HG03565 (cell line): ENCODE data around the gene ARL17A.
"Not testable (repeated sequence)": the region's sequence is repeated elsewhere in the genome, so short reads cannot be mapped to it uniquely, and the experiment has no call there.

ENCODE experiments used
- ATAC-seq: cut with Tn5 transposase; IDR thresholded peaks from one replicate; pipeline ENCODE4 v1.9.1; 2021; ENCODE audit warnings: mild to moderate bottlenecking, moderate library complexity; ENCODE audit not compliant: unreplicated experiment

The ARL17A gene

DNA sequence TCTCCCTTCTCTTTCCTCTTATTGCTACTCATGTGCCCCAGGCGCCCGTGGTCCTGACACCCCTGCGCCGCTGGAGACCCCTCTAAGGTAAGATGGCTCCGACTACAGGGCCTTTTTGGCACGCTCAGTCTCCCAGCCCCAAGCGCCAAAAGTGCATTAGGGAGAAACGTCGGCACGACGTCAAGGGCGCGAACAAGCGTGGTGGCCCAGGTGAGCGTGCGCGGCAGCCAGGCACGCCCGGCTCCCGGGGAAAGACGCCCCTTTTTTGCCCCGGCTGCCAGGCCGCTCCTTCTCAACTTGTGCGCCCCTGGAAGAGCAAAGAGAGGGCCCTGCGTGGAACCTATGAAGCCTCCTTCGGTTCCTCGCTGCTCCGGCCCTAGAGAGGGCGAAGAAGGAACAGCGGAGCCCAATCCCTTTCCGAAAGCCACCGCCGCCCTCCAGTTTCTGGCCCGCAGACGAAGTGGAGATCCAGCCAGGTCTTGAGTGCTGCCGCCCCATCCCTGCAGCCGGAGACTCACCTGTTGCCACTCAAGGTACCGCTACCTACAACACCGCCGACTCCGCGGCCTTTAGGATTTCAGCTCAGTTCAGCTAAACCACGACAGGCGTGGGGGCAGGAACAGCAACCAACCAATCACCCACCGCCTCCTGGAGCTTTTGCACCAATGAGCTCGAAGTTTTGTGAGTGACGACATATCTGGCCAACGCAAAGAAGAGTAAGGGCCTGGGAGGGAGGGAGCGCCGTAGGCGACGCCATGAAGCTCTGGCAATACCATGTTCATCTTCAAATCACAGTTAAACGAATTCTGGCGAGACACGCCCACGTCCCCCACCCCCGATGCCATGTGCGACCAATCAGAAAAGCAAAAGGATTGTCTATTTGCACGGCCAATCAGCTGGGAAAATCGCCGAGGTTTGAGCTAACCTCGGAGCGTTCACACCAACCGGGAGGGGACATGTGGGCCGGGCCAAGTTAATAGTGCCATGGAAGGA is at the start of gene ARL17A:
Gene ARL17A (minus strand): TSS at position 609 of the 993 bp plus-strand sequence. CDS start 3,369 bp downstream, outside the sequence.
- peak; percentile 81 for ATAC-seq

DNA sequence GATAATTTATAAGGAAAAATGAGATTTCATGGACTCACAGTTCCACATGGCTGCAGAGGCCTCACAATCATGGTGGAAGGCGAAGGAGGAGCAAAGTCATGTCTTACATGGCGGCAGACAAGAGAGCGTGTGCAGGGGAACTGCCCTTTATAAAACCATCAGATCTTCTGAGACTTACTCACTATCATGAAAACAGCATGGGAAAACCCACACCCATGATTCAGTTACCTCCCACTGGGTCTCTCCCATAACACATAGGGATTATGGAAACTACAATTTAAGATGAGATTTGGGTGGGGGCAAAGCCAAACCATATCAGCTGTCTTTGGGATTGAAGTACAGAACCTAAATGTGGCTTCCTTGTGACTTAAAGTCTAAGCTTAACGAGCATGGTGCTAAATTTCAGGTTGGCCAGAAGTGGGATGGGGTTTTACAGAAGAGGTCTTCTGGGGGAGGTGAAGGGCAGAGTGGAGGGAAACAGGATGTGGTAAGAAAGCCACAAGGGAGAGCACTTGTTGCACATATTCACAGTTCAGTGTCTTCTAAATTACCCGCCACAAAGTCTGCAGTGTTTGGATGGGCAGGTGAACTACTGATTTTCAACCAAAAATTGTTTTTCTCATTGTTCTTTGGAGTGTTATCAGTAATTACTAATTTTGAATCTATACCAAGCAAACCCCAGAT is 49.4 kb upstream of the ARL17A start:
- ATAC-seq = not testable (repeated sequence)

DNA sequence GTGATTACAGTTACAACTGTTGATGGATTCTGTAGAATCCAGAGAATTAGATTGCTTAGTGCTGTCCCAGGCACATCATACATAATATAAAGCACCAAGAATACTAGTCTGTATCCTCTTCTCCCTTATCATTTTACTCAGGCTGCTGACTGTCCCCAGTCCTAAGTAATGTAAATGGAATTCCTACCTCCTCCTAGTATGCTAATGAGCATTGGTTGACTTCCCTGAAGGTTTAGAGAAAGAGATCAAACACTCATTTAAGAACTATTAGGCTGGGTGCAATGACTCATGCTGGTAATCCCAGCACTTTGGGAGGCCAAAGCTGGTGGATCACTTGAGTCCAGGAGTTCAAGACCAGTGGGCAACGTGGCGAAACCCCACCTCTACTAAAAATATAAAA is 48.0 kb upstream of the ARL17A start:
- ATAC-seq = not testable (repeated sequence)

DNA sequence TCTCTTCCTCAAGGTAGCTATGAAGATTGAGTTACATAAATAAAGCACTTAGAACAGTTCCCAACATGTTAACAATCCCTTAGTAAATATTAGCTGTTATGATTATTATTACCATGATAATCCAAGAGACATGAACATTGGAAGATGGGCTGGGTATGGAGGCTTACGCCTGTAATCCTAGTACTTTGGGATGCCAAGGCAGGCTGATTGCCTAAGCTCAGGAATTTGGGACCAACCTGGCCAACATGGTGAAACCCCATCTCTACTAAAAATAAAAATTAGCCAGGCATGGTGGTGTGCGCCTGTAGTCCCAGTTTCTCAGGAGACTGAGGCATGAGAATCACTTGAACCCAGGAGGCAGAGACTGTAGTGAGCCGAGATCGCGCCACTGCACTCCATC is 45.2 kb upstream of the ARL17A start:
- not testable (repeated sequence) for ATAC-seq

DNA sequence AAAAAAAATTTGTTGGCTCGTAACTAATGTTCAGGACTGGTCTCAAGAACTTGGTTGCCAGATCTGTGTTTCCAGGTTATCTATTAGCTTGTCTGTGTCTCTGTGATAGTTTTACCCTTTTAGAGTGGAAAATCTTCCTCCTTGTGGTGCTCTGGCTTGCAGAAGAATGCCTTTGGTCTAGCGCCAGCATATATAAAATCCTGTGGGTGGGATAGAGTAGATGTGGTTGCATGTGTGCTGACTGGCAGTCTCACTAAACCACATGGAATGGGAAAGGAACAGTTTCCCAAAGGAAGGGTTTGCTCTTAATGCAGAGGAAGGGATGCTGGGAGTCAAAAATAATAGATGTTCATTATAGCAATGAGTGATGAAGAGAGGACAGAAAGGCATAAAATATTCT is 44.3 kb upstream of the ARL17A start:
- ATAC-seq = not testable (repeated sequence)

DNA sequence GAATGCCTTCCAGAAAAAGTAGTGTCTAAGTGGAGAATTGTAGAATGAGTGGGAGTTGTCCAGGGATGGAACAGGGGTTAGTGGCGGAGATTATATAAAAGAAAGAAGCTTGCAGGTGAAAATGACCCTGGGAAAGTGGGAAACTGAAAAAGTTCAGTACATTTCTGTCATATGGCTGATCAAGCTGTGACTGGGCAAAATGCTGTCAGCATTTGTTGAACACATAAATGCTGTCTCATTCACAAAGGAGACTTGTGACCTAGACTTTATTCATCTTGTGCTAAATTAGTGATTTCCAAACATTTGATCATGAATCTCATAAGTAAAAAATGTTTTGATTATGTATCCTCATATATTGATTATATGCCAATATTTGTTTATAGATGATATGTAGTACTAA is 39.5 kb upstream of the ARL17A start:
- ATAC-seq = not testable (repeated sequence)

DNA sequence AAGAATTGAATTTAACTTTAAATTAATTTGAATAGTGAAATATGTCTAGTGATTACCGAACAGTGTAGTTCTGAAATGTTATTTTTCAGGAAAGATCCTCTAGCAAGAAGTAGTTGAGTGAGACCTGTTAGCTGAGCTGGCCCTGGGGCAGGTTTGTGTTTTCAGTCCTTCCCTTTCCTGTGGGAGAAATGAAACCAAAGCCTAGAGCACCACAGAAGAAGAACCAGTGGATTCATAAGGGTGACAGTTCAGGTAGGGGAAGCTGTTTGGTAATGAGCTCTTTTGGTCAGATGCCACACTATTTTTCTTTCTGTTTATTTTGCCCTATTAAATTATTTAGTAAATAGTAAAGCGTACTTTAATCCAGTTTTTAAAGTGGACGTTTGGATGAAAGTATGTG is 37.6 kb upstream of the ARL17A start:
- ATAC-seq = not testable (repeated sequence)

DNA sequence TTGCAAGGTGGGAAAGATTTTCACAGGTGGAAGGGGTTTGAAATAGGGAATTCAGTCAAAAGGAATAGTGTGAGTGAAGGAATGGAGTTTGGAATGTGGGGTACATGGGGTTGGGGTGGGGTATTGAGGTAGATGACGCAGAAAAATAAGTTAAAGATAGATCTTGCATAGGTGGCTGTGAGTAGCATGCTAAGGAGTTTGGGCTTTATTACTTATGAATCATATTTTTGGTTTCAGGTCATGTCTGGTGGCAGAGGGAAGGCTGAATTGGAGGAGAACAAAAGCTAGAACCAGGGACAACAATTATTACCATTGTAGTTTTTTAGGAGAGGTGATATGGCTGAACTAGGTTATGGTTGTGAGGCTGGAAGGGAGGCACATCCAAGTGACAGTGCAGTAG is 34.4 kb upstream of the ARL17A start:
- ATAC-seq = not testable (repeated sequence)

DNA sequence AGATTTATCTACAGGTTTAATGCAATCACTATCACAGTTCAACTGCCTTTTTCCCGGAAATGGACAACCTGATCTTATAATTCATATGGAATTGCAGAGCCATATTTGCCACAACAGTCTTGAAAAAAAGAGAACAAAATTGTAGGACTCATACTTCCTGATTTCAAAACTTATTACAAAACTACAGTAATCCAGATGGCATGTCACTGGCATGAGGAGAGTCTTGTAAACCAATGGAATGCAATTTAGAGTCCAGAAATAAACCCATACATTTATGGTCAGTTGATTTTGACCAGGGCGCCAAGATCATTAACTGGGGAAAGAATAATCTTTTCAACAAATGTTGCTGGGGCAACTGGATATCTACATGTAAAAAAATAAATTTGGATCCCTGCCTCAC is 31.8 kb upstream of the ARL17A start:
- not testable (repeated sequence) for ATAC-seq

DNA sequence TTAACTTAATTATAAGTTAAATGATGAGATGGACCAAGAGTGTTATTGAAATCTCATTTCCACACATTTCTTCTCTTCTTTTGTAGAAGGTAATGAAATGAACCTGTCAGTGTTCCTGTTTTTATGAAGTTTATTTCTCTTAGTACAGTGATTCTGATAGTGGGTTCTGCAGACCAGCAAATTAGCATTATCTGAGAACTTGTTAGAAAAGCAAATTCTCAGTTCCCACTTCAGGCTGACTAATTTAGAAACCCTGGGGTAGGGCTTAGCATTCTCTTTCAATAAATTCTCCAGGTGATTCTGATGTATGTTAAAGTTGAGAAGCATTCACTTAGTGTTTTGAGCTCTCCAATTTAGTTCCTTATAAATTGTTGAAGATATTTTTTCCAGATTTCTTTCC is 23.6 kb upstream of the ARL17A start:
- peak; percentile 88 for ATAC-seq

DNA sequence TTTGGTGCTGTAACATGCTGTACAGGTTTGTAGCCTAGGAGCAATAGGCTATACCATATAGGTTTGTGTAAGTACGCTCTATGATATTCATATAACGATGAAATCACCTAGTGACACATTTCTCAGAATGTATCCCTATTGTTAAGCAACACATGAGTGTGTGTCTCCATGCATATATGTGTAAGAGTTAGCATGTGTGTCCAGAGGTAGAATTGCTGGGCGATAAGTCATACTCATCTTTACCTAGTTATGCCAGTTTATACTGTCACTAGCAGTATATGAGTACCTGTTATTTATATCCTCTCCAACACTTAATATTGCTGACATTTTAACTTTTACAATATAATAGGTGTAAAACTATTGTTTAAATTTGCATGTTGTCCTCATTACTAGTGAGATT is 21.3 kb upstream of the ARL17A start:
- not testable (repeated sequence) for ATAC-seq

DNA sequence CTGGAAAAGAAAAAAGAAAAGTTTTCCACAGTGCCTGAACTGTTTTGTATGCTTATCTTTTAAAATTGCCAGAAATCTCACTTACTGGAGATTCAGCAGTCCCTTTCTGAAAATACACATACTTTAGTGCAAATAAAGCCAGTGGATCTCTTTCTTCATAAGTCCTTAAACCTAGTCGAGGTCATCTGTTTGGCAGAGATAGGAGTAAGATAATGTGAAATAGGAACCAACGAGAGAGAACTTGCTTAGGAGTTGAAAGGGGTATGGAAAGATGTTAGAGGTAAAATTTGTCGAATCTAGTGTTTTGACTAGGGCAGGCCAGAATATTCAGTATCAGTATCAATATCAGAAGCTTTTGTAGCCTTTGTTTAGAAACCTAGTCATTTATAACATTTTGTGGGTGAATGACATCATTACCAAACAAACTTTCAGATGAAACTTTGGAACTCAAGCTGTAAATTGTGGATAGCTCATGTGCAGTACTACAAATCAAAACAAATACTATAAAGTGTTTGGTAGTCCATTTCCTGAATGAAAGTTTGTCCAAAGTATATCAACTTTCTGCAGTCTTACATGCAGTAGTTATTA is 18.9 kb upstream of the ARL17A start:
- peak; percentile 56 for ATAC-seq

DNA sequence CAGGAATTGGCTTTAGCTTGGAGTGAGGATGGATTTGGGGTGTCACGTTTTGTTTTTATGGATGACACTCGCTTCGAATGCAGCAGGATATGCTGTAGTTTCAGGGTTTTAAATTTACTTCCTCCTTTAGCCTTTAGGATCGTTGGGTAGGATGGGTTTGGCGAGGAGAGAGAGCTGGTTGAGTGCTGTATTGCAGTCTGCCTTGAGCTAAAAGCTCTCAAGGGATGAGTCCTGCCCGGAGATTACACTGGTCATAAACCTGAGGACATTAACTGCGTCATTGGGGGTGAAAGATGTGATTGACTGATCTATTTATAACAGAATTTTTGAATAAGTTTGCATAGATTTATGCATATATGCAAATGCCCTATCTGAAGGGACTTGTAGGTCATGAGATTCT is 11.8 kb upstream of the ARL17A start:
- ATAC-seq = peak; percentile 43

DNA sequence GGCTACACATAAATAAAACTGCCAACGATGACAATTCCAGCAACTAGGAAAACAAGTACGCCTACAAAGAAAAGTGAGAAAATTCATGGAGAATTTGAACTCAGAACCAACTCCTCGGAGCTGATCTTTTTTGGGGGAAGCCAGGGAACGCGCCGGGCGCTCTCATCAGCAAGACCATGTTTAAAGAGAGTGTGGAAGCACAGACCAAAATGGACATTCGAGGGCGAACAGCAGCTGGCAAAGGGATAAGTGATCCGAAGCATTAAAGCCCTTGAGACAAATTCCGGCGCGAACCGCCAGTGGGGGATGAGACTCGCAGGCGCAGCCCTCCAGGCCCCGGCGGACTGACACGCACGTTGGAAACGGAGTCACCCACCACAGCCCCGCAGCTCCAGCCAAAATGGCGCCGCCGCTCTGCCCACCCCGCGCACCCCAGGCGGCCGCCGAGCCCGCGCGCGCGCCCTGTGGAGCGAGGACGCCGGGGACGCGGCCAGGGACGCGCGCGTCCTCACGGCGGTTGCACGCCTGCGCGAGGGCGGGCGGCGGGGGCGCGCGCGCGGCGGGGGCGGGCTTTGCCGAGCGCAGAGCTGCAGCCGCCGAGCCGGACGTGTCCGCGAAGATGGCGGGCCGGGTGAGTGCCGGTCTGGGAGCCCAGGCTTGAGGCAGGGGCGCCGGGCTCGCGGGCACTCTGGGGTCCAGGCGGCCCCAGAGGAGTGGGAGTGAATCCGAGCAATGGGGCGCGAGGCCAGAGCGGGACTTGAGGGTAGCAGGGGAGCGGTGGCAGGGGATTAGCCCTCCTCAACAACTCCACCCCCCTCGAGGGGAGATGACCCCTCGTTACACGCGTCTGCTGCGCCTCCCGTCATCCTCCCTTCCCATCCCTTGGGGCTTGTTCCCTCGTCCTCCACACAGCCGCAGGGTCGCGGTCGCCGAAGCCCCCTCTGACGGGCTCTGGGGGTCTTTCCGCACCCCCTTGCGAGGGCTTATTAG is 11.0 kb upstream of the ARL17A start, which contains the start of gene NSF:
Gene NSF (plus strand): TSS at position 513 of the 990 bp plus-strand sequence. CDS start 107 bp downstream, at position 620.
- ATAC-seq = peak; percentile 64

DNA sequence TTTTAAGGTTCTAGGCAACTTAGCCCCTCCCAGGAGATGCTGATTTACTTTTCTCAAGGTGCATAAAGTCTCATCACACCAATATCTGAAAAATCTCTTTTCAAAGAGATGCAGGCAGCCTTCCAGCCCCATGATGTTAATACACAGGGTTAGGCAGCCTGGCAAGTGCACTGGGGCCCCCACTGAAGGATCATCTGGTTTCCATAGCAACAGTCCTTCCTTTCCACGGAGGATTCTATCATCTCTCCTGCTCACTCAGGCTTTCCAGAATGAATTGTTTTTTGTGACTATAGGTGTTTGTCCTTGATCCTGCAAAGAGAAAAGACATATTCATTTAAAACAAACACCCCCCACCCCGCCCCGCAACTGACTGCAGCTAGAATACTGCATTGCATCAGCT is 6.0 kb upstream of the ARL17A start:
- not testable (repeated sequence) for ATAC-seq

DNA sequence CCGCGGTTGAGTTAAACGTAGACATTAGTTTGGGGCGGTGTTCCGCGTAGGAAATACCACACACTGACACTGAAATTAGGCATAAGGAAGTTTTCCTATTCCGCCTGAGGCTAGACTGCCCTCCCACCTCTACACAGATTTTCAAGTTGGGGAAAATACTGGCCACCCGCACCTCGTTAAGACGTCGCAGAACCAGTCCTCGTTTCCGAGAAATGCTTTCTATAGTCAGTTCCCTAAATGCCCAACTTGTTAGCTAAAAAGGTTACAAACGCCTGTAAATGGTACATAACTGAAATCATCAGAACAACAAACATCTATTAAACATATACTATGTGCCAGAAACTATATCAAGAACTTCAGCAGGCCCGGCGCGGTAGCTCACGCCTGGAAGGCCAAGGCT is 591 bp upstream of the ARL17A start:
- not testable (repeated sequence) for ATAC-seq

DNA sequence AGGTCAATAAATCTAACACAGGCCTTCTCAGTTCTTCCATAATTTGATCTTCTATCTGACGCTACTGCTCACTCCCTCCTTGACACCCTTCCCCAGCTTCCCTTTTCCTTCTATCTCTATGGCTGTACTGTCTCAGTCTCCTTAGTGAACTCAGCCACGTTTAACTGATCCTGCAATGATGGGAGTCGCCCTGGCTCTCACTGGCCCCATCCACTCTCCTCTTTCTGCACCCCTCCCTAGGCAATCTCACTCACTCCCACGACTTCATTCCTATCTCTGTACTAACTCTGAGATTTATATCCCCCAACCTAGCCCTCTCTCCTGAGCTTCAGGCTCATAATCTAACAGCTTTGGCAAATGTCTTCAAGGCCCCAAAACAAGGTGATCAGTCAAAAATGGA is 7.7 kb downstream of the ARL17A start:
- not testable (repeated sequence) for ATAC-seq

DNA sequence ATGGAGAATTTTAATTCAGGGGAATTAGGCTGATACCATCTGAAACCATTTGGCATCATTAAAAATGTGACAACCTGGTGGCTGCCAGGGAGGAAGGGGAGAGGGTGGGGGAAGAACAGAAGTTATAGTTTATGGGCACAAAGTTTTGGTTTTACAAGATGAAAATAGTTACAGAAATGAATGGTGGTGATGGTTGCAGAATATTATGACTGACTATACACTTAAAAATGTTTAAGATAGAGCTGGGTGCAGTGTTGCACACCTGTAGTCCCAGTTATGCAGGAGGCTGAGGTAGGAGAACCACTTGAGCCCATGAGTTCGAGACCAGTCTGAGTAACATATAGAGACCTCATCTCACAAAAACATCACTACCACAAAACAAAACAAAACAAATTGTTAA is 12.5 kb downstream of the ARL17A start:
- not testable (repeated sequence) for ATAC-seq

DNA sequence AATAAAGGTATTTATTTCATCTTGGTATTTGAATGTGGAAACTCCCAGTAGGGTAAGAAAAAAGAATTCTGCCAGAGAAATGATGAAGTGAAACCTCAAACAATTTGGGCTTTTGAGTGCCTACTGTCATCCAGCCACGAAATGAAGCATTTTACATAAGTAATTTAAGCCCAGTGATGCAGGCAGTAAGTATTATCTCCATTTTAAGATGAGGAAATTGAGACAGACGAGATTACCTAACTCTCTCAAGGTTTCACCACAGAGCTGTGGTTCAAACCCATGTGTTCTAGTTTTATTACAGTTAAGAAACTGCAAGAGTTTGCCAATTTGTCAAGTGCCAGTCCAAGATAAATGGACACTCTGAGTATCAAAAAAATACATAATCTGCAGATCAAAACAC is 13.2 kb downstream of the ARL17A start:
- not testable (repeated sequence) for ATAC-seq

DNA sequence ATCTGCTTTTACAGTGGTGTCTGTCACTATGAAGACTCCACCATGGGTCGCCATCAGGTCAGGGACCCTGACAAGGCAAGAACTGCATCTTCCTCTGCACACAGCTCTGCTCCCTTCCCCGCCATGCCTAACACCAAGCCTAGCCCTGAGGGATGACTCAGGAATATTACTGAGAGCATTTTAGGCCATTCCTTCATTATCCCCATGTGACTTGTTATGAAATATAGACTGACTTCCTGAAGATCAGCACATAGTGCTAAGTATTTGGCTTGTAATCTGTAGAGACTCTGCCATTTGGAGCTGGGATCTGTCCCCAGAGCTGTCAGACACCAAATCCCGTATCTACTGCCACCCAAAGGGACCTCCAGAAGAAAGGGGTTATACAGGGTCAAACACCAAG is 19.4 kb downstream of the ARL17A start:
- ATAC-seq = not testable (repeated sequence)
